Adrenal gland (tissue), 12 donors: Measurements from ENCODE around the gene GRIK1. TPM values are rescaled to one million over a fixed set of nuclear protein-coding genes. Genes with fewer than 3 reads are reported as not detected.

Source experiments
- DNase-seq, 7 donors: peaks; one replicate each; pipeline ENCODE4 v3.0.0-alpha.2; 2019 to 2020
- H3K27ac ChIP-seq, 5 donors: fragments of 200-600 bp; sonication (generic) in 4 of 5; 1 replicate in 3 of 5; 2 replicates in 2 of 5; pipeline versions ENCODE4 v1.5.1 to v1.8.0; 2016 to 2020; ENCODE audit warnings: mild to moderate bottlenecking in 1 of 5
- H3K27me3 ChIP-seq: fragments of 200-600 bp; 2 replicates; pipeline ENCODE4 v1.8.0; 2021
- H3K36me3 ChIP-seq, 2 donors: fragments of 200-600 bp; replicated peaks in 1 of 2; 1 replicate in 1 of 2; 2 replicates in 1 of 2; pipeline versions ENCODE4 v1.5.1 to v1.8.0; 2018 to 2022
- H3K4me1 ChIP-seq, 2 donors: fragments of 200-600 bp; replicated peaks in 1 of 2; 1 replicate in 1 of 2; 2 replicates in 1 of 2; pipeline versions ENCODE4 v1.5.1 to v1.8.0; 2018 to 2021
- H3K4me3 ChIP-seq, 4 donors: fragments of 200-600 bp; sonication (generic) in 3 of 4; one replicate each; pipeline ENCODE4 v1.5.1; 2016 to 2018
- H3K9me3 ChIP-seq, 3 donors: fragments of 200-600 bp; sonication (generic) in 1 of 3; replicated peaks in 1 of 3; 1 replicate in 2 of 3; 2 replicates in 1 of 3; pipeline versions ENCODE4 v1.5.1 to v1.8.0; 2016 to 2021
- CTCF ChIP-seq, 6 experiments: fragments of 450-650 bp in 4 of 6; fragments of 200-600 bp in 2 of 6; sonication (generic) in 1 of 6; IDR thresholded peaks; 1 replicate in 5 of 6; 2 replicates in 1 of 6; pipeline versions ENCODE4 v1.5.1 to v1.8.0; 2016 to 2021; ENCODE audit warnings: antibody characterized with exemption in 6 of 6, mild to moderate bottlenecking in 2 of 6, moderate library complexity in 1 of 6
- POLR2A ChIP-seq, 2 donors: fragments of 450-650 bp; IDR thresholded peaks; one replicate each; pipeline ENCODE4 v1.6.1; 2017; ENCODE audit warnings: antibody characterized with exemption in 2 of 2, mild to moderate bottlenecking in 2 of 2, moderate library complexity in 1 of 2
- WGBS, 4 donors: extraction: QIAGEN DNeasy Blood & Tissue Kit in 2 of 4; methylation state at CpG; one replicate each; pipeline versions ENCODE4 v1.1.5 to v1.1.7; 2013 to 2017; 5-methylcytosine and 5-hydroxymethylcytosine counted together
- intact Hi-C, 2 donors: fragments of 100-400 bp; cut with DNase I; formaldehyde crosslinking; loops; one replicate each; pipeline versions ENCODE4 v1.14.1 to v1.15.0; 2022 to 2023
- polyA plus RNA-seq, 3 donors: library from polyadenylated mRNA; stranded (reverse); fragments of 200-250 nt in 2 of 3; fragments of 350-450 nt in 1 of 3; fragmentation: Illumina TruSeq in 1 of 3; extraction: RNeasy Lipid Tissue Mini Kit (QIAGEN cat#74804) in 1 of 3; gene quantifications; one replicate each; pipeline ENCODE4 v1.2.3, GENCODE V29; 2013 to 2014
- total RNA-seq, 9 donors: library from RNA; depleted of rRNA in 4 of 9; stranded (reverse); fragments of >200 nt in 4 of 9; fragments of 120-200 nt in 1 of 9; fragmentation: NEBNext Ultra II Directional in 1 of 9; extraction: Animal tissue kit (Norgen Biotek cat#: 25700) in 1 of 9; gene quantifications; one replicate each; pipeline versions ENCODE4 v1.1.0 to v1.2.4, GENCODE V29; 2013 to 2023
- donor health status: healthy with polysubstance abuse.
- donor health status: Bipolar disorder and iron deficiency.
- donor health status: DM: yes; HTN: yes; CAD: no.
- donor health status: DM: no; HTN: no; CAD: no.
- donor health status: DM: no; HTN: no; CAD: no.
- donor health status: DM: yes; HTN: yes; CAD: no.

The GRIK1 gene
- total and polyA plus RNA-seq, 12 donors, result 0.23 to 47.4 (median 8.1) TPM; not detected in 3

- no peaks in the 10 kb centered on the region for H3K36me3 ChIP-seq
- H3K27ac ChIP-seq, result no peak overlapping the region
- intact Hi-C loops, result no loop called here
- WGBS, 4 donors, result 58 to 70% (median 63%) methylated on average over 4 of the region's 4 CpGs
- TF ChIP-seq CTCF (IDR thresholded peaks at IDR 0.05) (no peak), POLR2A (IDR thresholded peaks at IDR 0.05) (no peak)
- no peaks in the 10 kb centered on the region for H3K27me3 ChIP-seq
- H3K4me1 ChIP-seq, result no peaks in the 10 kb centered on the region
- no peaks in the 10 kb centered on the region for H3K9me3 ChIP-seq
- DNase-seq, result no peak
- no peak overlapping the region for H3K4me3 ChIP-seq
Observed at GRCh38 chr21:29928537-29928936, 11.3 kb downstream of the GRIK1 start.

- intact Hi-C loops, result no loop called here
- TF ChIP-seq CTCF (IDR thresholded peaks at IDR 0.05), result no peak
- TF ChIP-seq POLR2A (IDR thresholded peaks at IDR 0.05), result no peak
- DNase-seq, result no peak
Observed at GRCh38 chr21:29920938-29921337, 18.9 kb downstream of the GRIK1 start.

GRCh38 chr21:29914326-29914725 lies 25.5 kb downstream of the GRIK1 start:
- intact Hi-C loops, result no loop called here
- Histone ChIP-seq H3K36me3 (no peaks in the 10 kb centered on the region), H3K4me1 (no peaks in the 10 kb centered on the region), H3K27me3 (no peaks in the 10 kb centered on the region), H3K4me3 (no peak overlapping the region), H3K27ac (no peak overlapping the region), H3K9me3 (no peaks in the 10 kb centered on the region)
- DNase-seq, result no peak
- WGBS, 4 donors, result 74 to 91% (median 84%) methylated on average over 2 of the region's 2 CpGs
- TF ChIP-seq CTCF (IDR thresholded peaks at IDR 0.05) (no peak), POLR2A (IDR thresholded peaks at IDR 0.05) (no peak)

More at GRCh38 chr21:29920938-29921337, 18.9 kb downstream of the GRIK1 start:
- Histone ChIP-seq H3K27ac (no peak overlapping the region), H3K36me3 (no peaks in the 10 kb centered on the region), H3K4me1 (no peaks in the 10 kb centered on the region), H3K9me3 (no peaks in the 10 kb centered on the region), H3K4me3 (no peak overlapping the region), H3K27me3 (no peaks in the 10 kb centered on the region)
- 73 to 85% (median 80%) methylated on average over 1 of the region's 1 CpG for WGBS, 4 donors

- Histone ChIP-seq H3K27me3 (no peaks in the 10 kb centered on the region), H3K9me3 (no peaks in the 10 kb centered on the region), H3K4me1 (no peaks in the 10 kb centered on the region), H3K27ac (no peak overlapping the region), H3K4me3 (no peak overlapping the region), H3K36me3 (no peaks in the 10 kb centered on the region)
- DNase-seq, result no peak
- WGBS, 4 donors, result 78 to 86% (median 84%) methylated on average over 4 of the region's 4 CpGs
- TF ChIP-seq CTCF (IDR thresholded peaks at IDR 0.05), result no peak
- TF ChIP-seq POLR2A (IDR thresholded peaks at IDR 0.05), result no peak
- intact Hi-C loops, result no loop called here
Observed at GRCh38 chr21:29909571-29909970, 30.2 kb downstream of the GRIK1 start.
